Panc1 (cell line): ENCODE data around the gene NBL1. TPM values are rescaled to one million over a fixed set of nuclear protein-coding genes. Genes with fewer than 3 reads are reported as not detected.

Source experiments
- ATAC-seq: fragments of 200-7000 bp; cut with Tn5 transposase; 2 replicates; pipeline ENCODE4 v1.9.1; 2020; ENCODE audit warnings: mild to moderate bottlenecking, moderate library complexity
- BruUV-seq: library from RNA; stranded (reverse); fragments of 400-500 nt; replicated peaks from 2 replicates; lab custom pipeline; 2021; lab: Mats Ljungman, UMichigan
- CTCF ChIA-PET: fragments of 300-600 bp; sonication (Branson Sonifier 250); formaldehyde crosslinking; loops from one replicate; lab custom pipeline; 2022; ENCODE audit warnings: antibody characterized with exemption; lab: Charles Lee
- POLR2A ChIA-PET: fragments of 300-600 bp; sonication (Branson Sonifier 250); formaldehyde crosslinking; loops from one replicate; lab custom pipeline; 2022; ENCODE audit warnings: antibody characterized with exemption; lab: Charles Lee
- DNase-seq: peaks from one replicate; pipeline ENCODE4 v3.0.0-alpha.2; 2010; ENCODE audit warnings: low read depth, low spot score
- H3K27ac ChIP-seq: 2 replicates; pipeline ENCODE4 v1.5.1; 2011; ENCODE audit warnings: mild to moderate bottlenecking, low read length, inconsistent platforms
- H3K27me3 ChIP-seq: fragments of 200-500 bp; sonication (Bioruptor generic); 2 replicates; pipeline ENCODE4 v1.6.0; 2014; ENCODE audit warnings: low read length, inconsistent platforms; ENCODE audit not compliant: control insufficient read depth, insufficient read depth
- H3K36me3 ChIP-seq: fragments of 200-500 bp; sonication (Bioruptor generic); 2 replicates; pipeline ENCODE4 v1.5.1; 2014; ENCODE audit warnings: inconsistent platforms, mild to moderate bottlenecking, low read length, moderate library complexity; ENCODE audit not compliant: control insufficient read depth, insufficient read depth
- H3K4me1 ChIP-seq: 2 replicates; pipeline ENCODE4 v1.5.1; 2011; ENCODE audit warnings: inconsistent platforms, mild to moderate bottlenecking, low read length, moderate library complexity; ENCODE audit not compliant: control insufficient read depth, insufficient read depth
- H3K4me3 ChIP-seq, 2 experiments: 2 replicates each; pipeline ENCODE4 v1.5.1; 2011 to 2012; ENCODE audit warnings: low read depth in 2 of 2, low read length in 2 of 2, mild to moderate bottlenecking in 2 of 2, inconsistent platforms in 1 of 2, moderate library complexity in 1 of 2
- H3K9me3 ChIP-seq: fragments of 200-500 bp; sonication (Bioruptor generic); 2 replicates; pipeline ENCODE4 v1.5.1; 2014; ENCODE audit warnings: low read depth, mild to moderate bottlenecking, inconsistent platforms, low read length, moderate library complexity; ENCODE audit not compliant: control insufficient read depth, insufficient read depth
- CTCF ChIP-seq: fragments of 450-650 bp; IDR thresholded peaks from 2 replicates; pipeline ENCODE4 v1.5.1; 2017; ENCODE audit warnings: mild to moderate bottlenecking
- POLR2AphosphoS5 ChIP-seq: IDR thresholded peaks from 2 replicates; pipeline ENCODE4 v1.6.1; 2012; ENCODE audit warnings: mild to moderate bottlenecking, low read depth, low read length, moderate library complexity
- REST ChIP-seq, 2 experiments: IDR thresholded peaks; 2 replicates each; pipeline ENCODE4 v1.6.1; 2011 to 2012; ENCODE audit warnings: low read depth in 2 of 2, control low read depth in 1 of 2, low read length in 1 of 2, mild to moderate bottlenecking in 1 of 2, moderate library complexity in 1 of 2; ENCODE audit not compliant: insufficient read depth in 1 of 2
- SIN3A ChIP-seq: IDR thresholded peaks from 2 replicates; pipeline ENCODE4 v1.6.1; 2012; ENCODE audit warnings: low read depth, mild to moderate bottlenecking, low read length, moderate library complexity, borderline replicate concordance; ENCODE audit not compliant: insufficient read depth
- TCF7L2 ChIP-seq: IDR thresholded peaks from 2 replicates; pipeline ENCODE4 v1.6.1; 2011; ENCODE audit warnings: mild to moderate bottlenecking, low read depth, low read length, inconsistent platforms
- in situ Hi-C: cut with HindIII; loops from 2 replicates; pipeline ENCODE4 v1.10.0; 2016; ENCODE audit warnings: low sequenced_read_pairs, low pct_unique_long_range_greater_than_20kb
- intact Hi-C: fragments of 100-400 bp; cut with micrococcal nuclease; formaldehyde crosslinking; loops from one replicate; pipeline ENCODE4 v1.10.0; 2022; ENCODE audit not compliant: unreplicated experiment
- total RNA-seq: library from RNA; stranded (reverse); gene quantifications from one replicate; pipeline ENCODE4 v1.2.1, GENCODE V29; 2021; ENCODE audit not compliant: unreplicated experiment

NBL1 gene
- total RNA-seq, 1 experiment from 2014 or later, result 191 TPM

DNA sequence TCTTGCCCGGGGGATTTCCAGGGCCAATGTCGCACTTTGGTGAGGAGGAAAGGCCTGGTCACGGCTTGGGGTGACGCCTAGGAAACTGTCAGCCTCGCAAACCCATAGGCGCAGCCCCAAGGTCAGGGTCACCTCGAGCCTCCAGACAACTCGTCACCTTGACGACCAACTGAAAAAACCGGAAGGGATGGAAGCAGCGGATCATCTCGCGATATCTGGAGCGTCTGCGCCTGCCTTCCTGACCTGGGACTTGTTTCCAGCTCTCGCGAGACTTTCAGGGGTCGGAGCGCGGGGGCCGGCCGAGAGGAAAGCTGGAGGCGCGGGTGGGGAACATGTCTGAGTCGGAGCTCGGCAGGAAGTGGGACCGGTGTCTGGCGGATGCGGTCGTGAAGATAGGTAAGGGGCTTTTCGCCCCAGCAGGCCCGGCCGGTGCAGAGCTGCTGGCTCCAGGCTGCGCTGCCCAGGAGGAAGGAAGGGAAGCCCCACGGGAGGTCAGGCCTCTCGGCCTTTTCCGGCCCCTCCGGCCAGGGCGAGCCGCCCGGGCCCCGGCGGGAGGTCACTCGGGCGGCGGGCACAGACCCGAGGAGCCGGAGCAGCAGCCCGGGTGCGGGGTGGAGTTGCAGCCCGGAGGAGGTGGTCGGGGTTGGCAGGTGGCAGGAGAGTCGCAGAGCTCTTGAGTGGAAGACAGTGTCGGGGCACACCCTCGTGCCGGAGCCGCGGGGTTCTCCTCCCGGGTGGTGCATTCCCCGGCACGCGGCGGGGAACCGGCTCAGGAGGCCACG, 47.2 kb upstream of the NBL1 start:
- in situ Hi-C loops (no loop called here), intact Hi-C loops (loop anchor here (10.0 kb wide), 1 partner anchor 112 kb away; the partner anchor contains the start of gene CAPZB)
- Histone ChIP-seq H3K27ac (peak overlapping the region; percentile 99), H3K27me3 (no peaks in the 10 kb centered on the region), H3K4me3 (peak overlapping the region; percentile 80 to 81), H3K9me3 (no peaks in the 10 kb centered on the region), H3K4me1 (peaks cover 35% of the 10 kb centered on the region), H3K36me3 (no peaks in the 10 kb centered on the region)
- DNase-seq (peak; percentile 94), ATAC-seq (peak; percentile 96)
- ChIA-PET POLR2A (interaction anchor here (0.6 to 2.0 kb wide), 4 partner anchors 22 to 154 kb away, joined by 3 to 9 read pairs (median 3); no protein-coding TSS in a partner anchor), CTCF (no interaction called here)
- TF ChIP-seq POLR2AphosphoS5 (peak; percentile 85), REST (IDR thresholded peaks at IDR 0.05; ENCODE audit: insufficient read depth in 1 of 2, low read depth in 2 of 2, low read length in 1 of 2) (no peak), SIN3A (0 out of 2 replicates have a peak, but pooled peaks have one; percentile 67)
- BruUV-seq, result no TSS peak

DNA sequence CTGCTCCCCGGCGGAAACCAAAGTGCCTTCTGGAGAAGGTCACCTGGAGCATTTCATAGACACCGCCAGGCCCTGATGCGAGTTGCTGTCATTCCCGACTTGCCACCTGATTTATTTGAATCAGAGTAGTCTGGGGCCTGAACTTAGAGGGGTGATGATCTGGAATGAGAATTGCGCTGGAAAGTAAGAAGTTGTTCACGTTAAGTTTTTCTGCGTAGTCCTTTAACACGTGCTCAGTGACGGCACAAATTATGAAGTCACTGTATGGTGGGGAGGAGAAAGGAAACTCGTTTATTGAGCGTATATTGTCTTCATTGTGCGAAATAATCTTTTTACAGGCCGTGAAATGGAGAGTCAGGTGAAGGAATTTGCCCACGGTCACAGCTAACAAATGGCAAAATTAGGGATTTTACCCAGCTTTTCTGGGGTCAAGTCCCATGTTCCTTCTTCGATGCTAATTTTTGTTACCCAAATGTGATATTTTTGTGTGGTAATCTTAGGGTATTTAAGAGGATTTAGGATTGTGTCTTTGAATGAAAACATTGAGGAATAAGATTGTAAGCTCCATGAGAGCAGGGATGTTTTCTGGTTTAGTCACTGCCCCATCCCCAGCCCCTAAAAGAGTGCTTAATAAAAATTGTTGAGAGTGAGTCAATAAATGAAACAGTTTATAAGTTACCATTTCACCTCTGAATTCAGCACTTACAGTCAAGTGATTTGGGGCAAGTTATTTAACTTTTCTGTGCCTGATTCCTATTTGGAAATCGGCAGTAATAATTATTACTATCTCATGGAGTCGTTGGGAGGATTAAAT, 46.4 kb upstream of the NBL1 start:
- CTCF ChIA-PET, result interaction anchor here (0.6 kb wide), 1 partner anchor 174 kb away, joined by 3 read pairs; no protein-coding TSS in a partner anchor
- ATAC-seq, result no peak

More for the DNA sequence above, 46.4 kb upstream of the NBL1 start:
- POLR2A ChIA-PET, result interaction anchor here (0.6 to 2.0 kb wide), 4 partner anchors 8 to 155 kb away, joined by 3 to 10 read pairs (median 6); partner anchors contain the start of gene CAPZB
- Histone ChIP-seq H3K27ac (peak overlapping the region; percentile 99), H3K27me3 (no peaks in the 10 kb centered on the region), H3K9me3 (no peaks in the 10 kb centered on the region), H3K4me1 (peaks cover 35% of the 10 kb centered on the region), H3K36me3 (no peaks in the 10 kb centered on the region), H3K4me3 (peak overlapping the region; percentile 80 to 81)
- TF ChIP-seq SIN3A (no peak), TCF7L2 (no peak), CTCF (no peak), REST (IDR thresholded peaks at IDR 0.05; ENCODE audit: insufficient read depth in 1 of 2, low read depth in 2 of 2, low read length in 1 of 2) (no peak)
- intact Hi-C loops, result loop anchor here (10.0 kb wide), 1 partner anchor 113 kb away; the partner anchor contains the start of gene CAPZB
- in situ Hi-C loops, result no loop called here
- DNase-seq, result no peak
- TSS peak; percentile 85 for BruUV-seq
